Thyroid gland (tissue), 4 donors: ENCODE measurements around the gene WSCD2.

Source experiments
- CTCF ChIP-seq, 6 experiments: fragments of 200-600 bp in 3 of 6; fragments of 450-650 bp in 3 of 6; sonication (generic) in 3 of 6; IDR thresholded peaks; one replicate each; pipeline ENCODE4 v1.5.1; 2016 to 2019; ENCODE audit warnings: antibody characterized with exemption in 6 of 6, mild to moderate bottlenecking in 2 of 6, inconsistent platforms in 1 of 6, moderate library complexity in 1 of 6
- POLR2A ChIP-seq, 2 donors: fragments of 450-650 bp; IDR thresholded peaks; one replicate each; pipeline ENCODE4 v1.6.1; 2017; ENCODE audit warnings: antibody characterized with exemption in 2 of 2, mild to moderate bottlenecking in 2 of 2, moderate library complexity in 1 of 2

- TF ChIP-seq CTCF (IDR thresholded peaks at IDR 0.05) (no peak), POLR2A (IDR thresholded peaks at IDR 0.05) (no peak)
Observed at GRCh38 chr12:108121320-108121719, 7.8 kb upstream of the WSCD2 start.
